ENCODE measurements around the gene LYL1. TPM values are rescaled to one million over a fixed set of nuclear protein-coding genes. Genes with fewer than 3 reads are reported as not detected.

The LYL1 gene
- polyA plus RNA-seq, 1 donor from 2014 or later = not detected

DNA sequence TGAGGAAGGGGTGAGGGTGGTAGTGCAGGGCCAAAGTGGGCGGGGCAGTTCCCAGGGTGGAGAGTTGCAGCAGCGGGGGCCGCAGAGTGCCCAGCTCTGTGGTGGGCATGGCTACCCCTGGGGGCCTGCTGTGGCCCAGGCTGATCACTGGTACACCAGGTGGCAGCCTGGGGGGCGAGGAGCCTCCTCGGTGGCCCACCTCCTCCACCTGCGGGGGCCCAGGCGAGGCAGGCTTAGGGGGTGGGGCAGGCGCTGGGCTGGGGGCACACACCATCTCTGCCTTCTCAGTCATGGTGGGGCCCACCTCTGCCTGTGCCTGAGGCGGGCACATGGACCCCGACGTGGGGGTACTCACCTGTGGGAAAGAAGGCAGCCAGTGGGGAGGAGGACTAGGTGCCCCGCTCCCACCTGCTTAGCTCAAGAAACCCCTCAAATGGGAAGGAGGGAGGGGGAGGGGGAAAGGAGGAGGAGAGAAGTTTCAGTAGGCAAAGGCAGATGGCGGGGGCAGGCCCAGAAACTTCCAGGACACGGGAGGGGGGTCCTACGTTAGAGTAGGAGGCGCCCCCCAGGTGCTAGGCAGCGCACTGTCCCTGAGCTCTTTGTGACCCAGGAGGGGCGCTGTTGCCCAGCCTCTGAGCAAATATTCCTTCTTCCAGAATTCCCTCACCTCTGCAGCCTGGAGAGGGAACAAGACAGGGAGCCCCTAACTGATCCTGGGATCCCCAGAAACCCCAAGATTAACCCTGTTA lies 1.6 kb downstream of the LYL1 start:
- no peaks in the 10 kb centered on the region for H3K79me2 ChIP-seq (replicated peaks; ENCODE audit: insufficient read depth, low read length)
- no peak overlapping the region for H3K27ac ChIP-seq (ENCODE audit: low read length)
- no peaks in the 10 kb centered on the region for H3K9me3 ChIP-seq (ENCODE audit: low read length)
- peaks cover 67% of the 10 kb centered on the region for H3K27me3 ChIP-seq (ENCODE audit: insufficient read depth, low read depth, low read length)
- no peak overlapping the region for H3K4me2 ChIP-seq (ENCODE audit: low read length)
- TF ChIP-seq MXI1 (conservative IDR thresholded peaks at IDR 0.05; ENCODE audit: poor library complexity, severe bottlenecking) (no peak), TAF1 (IDR thresholded peaks at IDR 0.05; ENCODE audit: low read depth) (no peak)
- H4K20me1 ChIP-seq (ENCODE audit: insufficient read depth) = no peaks in the 10 kb centered on the region
- H3F3A ChIP-seq (ENCODE audit: insufficient read depth, low read length, poor library complexity, severe bottlenecking) = no peaks in the 10 kb centered on the region
- H2AFZ ChIP-seq (ENCODE audit: low read depth, low read length) = no peak overlapping the region
- H3K4me3 ChIP-seq (ENCODE audit: low read length) = no peak overlapping the region
- H3K9me2 ChIP-seq (ENCODE audit: insufficient read depth, low read length) = no peaks in the 10 kb centered on the region
- H3K9ac ChIP-seq (ENCODE audit: low read length) = no peak overlapping the region
- H3K36me3 ChIP-seq (ENCODE audit: insufficient read depth, low read length) = no peaks in the 10 kb centered on the region

DNA sequence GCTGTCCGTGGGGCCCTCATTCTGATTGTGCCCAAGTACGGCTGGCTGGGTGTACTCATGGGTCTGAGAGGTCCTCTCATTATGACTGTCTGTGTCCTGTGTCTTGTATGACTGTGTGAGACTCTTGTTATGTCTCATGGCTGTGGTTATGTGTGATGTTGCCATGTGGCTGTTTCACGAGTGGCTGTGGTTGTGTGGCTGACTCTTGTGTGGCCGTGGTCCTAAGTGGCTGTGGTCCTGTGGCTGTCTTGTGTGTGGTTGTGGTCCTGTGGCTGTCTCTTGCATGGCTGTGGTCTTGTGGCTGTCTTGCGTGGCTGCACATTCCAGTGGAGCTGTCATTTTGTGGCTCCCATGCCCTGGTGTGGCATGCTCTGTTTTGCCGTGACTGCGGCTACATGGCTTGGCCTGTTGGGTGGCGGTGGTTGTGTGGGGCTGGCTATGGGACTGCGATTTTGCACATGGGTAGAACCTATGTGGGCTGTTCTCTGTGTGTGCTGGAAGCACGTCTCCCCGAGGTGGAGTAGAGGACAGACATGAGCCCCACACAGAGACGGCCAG lies 2.5 kb downstream of the LYL1 start:
- Histone ChIP-seq H3K36me3 (ENCODE audit: insufficient read depth, low read length) (no peaks in the 10 kb centered on the region), H3K27ac (ENCODE audit: low read length) (no peak overlapping the region), H3K27me3 (ENCODE audit: insufficient read depth, low read depth, low read length) (peaks cover 76% of the 10 kb centered on the region), H3K9me3 (ENCODE audit: low read length) (no peaks in the 10 kb centered on the region), H3F3A (ENCODE audit: insufficient read depth, low read length, poor library complexity, severe bottlenecking) (no peaks in the 10 kb centered on the region), H4K20me1 (ENCODE audit: insufficient read depth) (no peaks in the 10 kb centered on the region), H3K4me2 (ENCODE audit: low read length) (no peak overlapping the region), H3K9ac (ENCODE audit: low read length) (no peak overlapping the region), H3K4me3 (ENCODE audit: low read length) (no peak overlapping the region), H2AFZ (ENCODE audit: low read depth, low read length) (no peak overlapping the region), H3K79me2 (replicated peaks; ENCODE audit: insufficient read depth, low read length) (no peaks in the 10 kb centered on the region), H3K9me2 (ENCODE audit: insufficient read depth, low read length) (no peaks in the 10 kb centered on the region)
- TF ChIP-seq EP300 (conservative IDR thresholded peaks at IDR 0.05; ENCODE audit: poor library complexity, severe bottlenecking) (no peak), POLR2AphosphoS5 (IDR thresholded peaks at IDR 0.05) (no peak), TAF1 (IDR thresholded peaks at IDR 0.05; ENCODE audit: low read depth) (no peak), RAD21 (conservative IDR thresholded peaks at IDR 0.05) (no peak), EZH2 (IDR thresholded peaks at IDR 0.05; ENCODE audit: borderline replicate concordance, insufficient read depth, low read length, poor library complexity, severe bottlenecking) (no peak), MXI1 (conservative IDR thresholded peaks at IDR 0.05; ENCODE audit: poor library complexity, severe bottlenecking) (no peak)
- TF ChIP-seq, protein P1, sequence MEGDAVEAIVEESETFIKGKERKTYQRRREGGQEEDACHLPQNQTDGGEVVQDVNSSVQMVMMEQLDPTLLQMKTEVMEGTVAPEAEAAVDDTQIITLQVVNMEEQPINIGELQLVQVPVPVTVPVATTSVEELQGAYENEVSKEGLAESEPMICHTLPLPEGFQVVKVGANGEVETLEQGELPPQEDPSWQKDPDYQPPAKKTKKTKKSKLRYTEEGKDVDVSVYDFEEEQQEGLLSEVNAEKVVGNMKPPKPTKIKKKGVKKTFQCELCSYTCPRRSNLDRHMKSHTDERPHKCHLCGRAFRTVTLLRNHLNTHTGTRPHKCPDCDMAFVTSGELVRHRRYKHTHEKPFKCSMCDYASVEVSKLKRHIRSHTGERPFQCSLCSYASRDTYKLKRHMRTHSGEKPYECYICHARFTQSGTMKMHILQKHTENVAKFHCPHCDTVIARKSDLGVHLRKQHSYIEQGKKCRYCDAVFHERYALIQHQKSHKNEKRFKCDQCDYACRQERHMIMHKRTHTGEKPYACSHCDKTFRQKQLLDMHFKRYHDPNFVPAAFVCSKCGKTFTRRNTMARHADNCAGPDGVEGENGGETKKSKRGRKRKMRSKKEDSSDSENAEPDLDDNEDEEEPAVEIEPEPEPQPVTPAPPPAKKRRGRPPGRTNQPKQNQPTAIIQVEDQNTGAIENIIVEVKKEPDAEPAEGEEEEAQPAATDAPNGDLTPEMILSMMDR (IDR thresholded peaks at IDR 0.05; ENCODE audit: poor library complexity, severe bottlenecking) = no peak
- TF ChIP-seq, protein P2, sequence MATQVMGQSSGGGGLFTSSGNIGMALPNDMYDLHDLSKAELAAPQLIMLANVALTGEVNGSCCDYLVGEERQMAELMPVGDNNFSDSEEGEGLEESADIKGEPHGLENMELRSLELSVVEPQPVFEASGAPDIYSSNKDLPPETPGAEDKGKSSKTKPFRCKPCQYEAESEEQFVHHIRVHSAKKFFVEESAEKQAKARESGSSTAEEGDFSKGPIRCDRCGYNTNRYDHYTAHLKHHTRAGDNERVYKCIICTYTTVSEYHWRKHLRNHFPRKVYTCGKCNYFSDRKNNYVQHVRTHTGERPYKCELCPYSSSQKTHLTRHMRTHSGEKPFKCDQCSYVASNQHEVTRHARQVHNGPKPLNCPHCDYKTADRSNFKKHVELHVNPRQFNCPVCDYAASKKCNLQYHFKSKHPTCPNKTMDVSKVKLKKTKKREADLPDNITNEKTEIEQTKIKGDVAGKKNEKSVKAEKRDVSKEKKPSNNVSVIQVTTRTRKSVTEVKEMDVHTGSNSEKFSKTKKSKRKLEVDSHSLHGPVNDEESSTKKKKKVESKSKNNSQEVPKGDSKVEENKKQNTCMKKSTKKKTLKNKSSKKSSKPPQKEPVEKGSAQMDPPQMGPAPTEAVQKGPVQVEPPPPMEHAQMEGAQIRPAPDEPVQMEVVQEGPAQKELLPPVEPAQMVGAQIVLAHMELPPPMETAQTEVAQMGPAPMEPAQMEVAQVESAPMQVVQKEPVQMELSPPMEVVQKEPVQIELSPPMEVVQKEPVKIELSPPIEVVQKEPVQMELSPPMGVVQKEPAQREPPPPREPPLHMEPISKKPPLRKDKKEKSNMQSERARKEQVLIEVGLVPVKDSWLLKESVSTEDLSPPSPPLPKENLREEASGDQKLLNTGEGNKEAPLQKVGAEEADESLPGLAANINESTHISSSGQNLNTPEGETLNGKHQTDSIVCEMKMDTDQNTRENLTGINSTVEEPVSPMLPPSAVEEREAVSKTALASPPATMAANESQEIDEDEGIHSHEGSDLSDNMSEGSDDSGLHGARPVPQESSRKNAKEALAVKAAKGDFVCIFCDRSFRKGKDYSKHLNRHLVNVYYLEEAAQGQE (IDR thresholded peaks at IDR 0.05; ENCODE audit: borderline replicate concordance) = no peak
